ENCODE results near the gene JARID2. TPM values are rescaled to one million over a fixed set of nuclear protein-coding genes. Genes with fewer than 3 reads are reported as not detected.

The JARID2 gene
- total RNA-seq, 1 donor from 2014 or later, result 17.9 TPM

DNA sequence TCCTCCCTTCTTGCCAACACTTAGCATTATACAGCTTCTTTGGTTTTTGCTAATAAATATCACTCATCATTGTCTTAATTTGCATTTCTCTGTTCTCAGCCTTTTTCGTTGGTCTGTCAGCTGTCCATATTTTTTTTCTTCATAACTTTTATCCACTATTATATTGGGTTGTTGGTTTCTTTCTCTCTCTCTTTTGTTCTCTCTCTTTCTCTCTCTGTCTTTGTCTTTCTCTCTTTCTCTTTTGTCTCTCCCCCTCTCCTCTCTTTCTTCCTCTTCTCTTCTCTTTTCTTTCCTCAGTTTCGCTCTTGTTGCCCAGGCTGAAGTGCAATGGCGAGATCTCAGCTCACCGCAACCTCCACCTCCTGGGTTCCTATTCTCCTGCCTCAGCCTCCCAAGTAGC lies 36.5 kb downstream of the JARID2 start:
- H3K4me3 ChIP-seq, result no peak overlapping the region
- intact Hi-C loops (cut with DNase I), result no loop called here
- H3K4me1 ChIP-seq, result peaks cover 30% of the 10 kb centered on the region
- no peaks in the 10 kb centered on the region for H3K9me3 ChIP-seq
- TF ChIP-seq POLR2AphosphoS5 (IDR thresholded peaks at IDR 0.05; ENCODE audit: insufficient read depth in 1 of 2, low read depth in 1 of 2), result no peak
- TF ChIP-seq, protein P1, sequence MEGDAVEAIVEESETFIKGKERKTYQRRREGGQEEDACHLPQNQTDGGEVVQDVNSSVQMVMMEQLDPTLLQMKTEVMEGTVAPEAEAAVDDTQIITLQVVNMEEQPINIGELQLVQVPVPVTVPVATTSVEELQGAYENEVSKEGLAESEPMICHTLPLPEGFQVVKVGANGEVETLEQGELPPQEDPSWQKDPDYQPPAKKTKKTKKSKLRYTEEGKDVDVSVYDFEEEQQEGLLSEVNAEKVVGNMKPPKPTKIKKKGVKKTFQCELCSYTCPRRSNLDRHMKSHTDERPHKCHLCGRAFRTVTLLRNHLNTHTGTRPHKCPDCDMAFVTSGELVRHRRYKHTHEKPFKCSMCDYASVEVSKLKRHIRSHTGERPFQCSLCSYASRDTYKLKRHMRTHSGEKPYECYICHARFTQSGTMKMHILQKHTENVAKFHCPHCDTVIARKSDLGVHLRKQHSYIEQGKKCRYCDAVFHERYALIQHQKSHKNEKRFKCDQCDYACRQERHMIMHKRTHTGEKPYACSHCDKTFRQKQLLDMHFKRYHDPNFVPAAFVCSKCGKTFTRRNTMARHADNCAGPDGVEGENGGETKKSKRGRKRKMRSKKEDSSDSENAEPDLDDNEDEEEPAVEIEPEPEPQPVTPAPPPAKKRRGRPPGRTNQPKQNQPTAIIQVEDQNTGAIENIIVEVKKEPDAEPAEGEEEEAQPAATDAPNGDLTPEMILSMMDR (IDR thresholded peaks at IDR 0.05), result no peak
- TF ChIP-seq POLR2A (IDR thresholded peaks at IDR 0.05), result no peak
- no peaks in the 10 kb centered on the region for H3K27me3 ChIP-seq
- DNase-seq (ENCODE audit: extremely low spot score in 2 of 2), result no peak
- no peak overlapping the region for H3K27ac ChIP-seq
- no peaks in the 10 kb centered on the region for H3K36me3 ChIP-seq

DNA sequence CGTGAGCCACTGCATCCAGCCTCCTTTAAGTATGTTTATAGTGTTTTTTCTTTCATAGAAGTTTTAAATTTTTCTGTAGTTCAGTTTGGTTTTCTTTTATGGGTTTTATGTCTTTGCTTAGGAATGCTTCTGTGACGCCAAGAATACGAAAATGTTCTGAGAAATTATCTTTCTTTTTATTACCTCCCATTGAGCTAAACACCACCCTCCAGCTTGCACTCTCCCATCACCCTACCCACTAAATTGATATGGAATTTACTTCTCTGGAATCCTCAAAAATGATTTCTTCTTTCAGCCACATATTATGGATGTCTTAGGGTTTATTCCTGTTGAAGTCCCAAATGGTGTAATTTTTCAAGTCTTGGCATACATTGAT lies 38.1 kb downstream of the JARID2 start:
- no peaks in the 10 kb centered on the region for H3K36me3 ChIP-seq
- DNase-seq (ENCODE audit: extremely low spot score in 2 of 2), result no peak
- H3K9me3 ChIP-seq, result no peaks in the 10 kb centered on the region
- H3K27me3 ChIP-seq, result no peaks in the 10 kb centered on the region
- H3K27ac ChIP-seq, result no peak overlapping the region
- TF ChIP-seq, protein P1 (IDR thresholded peaks at IDR 0.05), result no peak
- TF ChIP-seq POLR2A (IDR thresholded peaks at IDR 0.05), result no peak
- TF ChIP-seq POLR2AphosphoS5 (IDR thresholded peaks at IDR 0.05; ENCODE audit: insufficient read depth in 1 of 2, low read depth in 1 of 2), result no peak
- intact Hi-C loops (cut with DNase I), result no loop called here
- no peak overlapping the region for H3K4me3 ChIP-seq
- peaks cover 28% of the 10 kb centered on the region for H3K4me1 ChIP-seq

DNA sequence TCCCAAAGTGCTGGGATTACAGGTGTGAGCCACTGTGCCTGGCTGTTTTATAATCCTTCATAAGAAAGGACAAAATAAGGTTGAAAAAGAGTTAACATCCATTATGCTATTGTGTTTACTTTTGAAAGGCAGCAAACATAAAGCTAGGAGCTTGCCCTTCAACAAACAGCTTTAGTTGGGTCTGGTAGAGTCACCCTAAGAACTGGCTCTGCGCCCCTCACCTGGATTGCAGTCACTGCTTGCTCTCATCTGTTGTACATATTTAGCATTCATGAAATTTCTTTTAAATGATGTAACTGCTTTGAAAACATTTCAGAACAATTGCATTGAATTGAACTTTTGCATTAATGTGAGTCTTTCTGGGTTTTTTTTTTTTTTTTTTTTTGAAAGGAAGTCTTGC lies 38.9 kb downstream of the JARID2 start:
- Histone ChIP-seq H3K27ac (no peak overlapping the region), H3K4me3 (no peak overlapping the region), H3K27me3 (no peaks in the 10 kb centered on the region), H3K36me3 (no peaks in the 10 kb centered on the region), H3K4me1 (peaks cover 28% of the 10 kb centered on the region), H3K9me3 (no peaks in the 10 kb centered on the region)
- no peak for DNase-seq (ENCODE audit: extremely low spot score in 2 of 2)
- intact Hi-C loops (cut with DNase I), result no loop called here
- no peak for TF ChIP-seq POLR2A (IDR thresholded peaks at IDR 0.05)
- TF ChIP-seq POLR2AphosphoS5 (IDR thresholded peaks at IDR 0.05; ENCODE audit: insufficient read depth in 1 of 2, low read depth in 1 of 2), result no peak
- TF ChIP-seq, protein P1 (IDR thresholded peaks at IDR 0.05), result no peak

DNA sequence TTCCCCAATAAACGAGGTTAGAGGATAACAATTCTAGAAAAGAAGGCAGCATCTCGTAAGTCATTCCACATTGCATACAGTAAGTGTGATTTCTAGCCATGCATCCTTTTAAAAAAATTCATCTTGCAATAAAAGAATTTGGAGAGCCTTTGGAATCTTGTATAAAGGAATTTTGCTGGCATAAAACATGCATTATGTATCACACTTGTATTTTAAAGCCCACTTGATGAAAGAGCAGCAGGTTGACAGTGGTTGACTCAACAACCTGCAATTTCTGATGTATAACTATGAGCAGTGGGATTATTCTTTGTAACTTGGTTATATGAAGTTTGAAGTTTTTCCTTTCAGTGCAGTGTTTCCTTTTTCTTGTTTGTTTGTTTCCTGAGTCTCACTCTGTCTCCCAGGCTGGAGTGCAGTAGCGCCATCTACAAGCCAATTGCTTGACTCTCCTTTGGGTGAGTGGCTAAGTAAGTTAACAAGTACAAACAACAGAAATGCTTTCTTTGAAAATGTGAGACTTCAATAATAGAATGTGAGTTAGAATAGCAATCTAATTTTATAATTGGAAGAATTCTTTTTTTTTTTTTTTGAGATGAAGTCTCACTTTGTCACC lies 39.9 kb downstream of the JARID2 start:
- no peaks in the 10 kb centered on the region for H3K9me3 ChIP-seq
- H3K4me3 ChIP-seq, result no peak overlapping the region
- H3K27ac ChIP-seq, result no peak overlapping the region
- TF ChIP-seq POLR2AphosphoS5 (IDR thresholded peaks at IDR 0.05; ENCODE audit: insufficient read depth in 1 of 2, low read depth in 1 of 2), result no peak
- TF ChIP-seq POLR2A (IDR thresholded peaks at IDR 0.05), result no peak
- no peaks in the 10 kb centered on the region for H3K36me3 ChIP-seq
- no peaks in the 10 kb centered on the region for H3K27me3 ChIP-seq
- DNase-seq (ENCODE audit: extremely low spot score in 2 of 2), result no peak
- peaks cover 26% of the 10 kb centered on the region for H3K4me1 ChIP-seq
- intact Hi-C loops (cut with DNase I), result no loop called here

DNA sequence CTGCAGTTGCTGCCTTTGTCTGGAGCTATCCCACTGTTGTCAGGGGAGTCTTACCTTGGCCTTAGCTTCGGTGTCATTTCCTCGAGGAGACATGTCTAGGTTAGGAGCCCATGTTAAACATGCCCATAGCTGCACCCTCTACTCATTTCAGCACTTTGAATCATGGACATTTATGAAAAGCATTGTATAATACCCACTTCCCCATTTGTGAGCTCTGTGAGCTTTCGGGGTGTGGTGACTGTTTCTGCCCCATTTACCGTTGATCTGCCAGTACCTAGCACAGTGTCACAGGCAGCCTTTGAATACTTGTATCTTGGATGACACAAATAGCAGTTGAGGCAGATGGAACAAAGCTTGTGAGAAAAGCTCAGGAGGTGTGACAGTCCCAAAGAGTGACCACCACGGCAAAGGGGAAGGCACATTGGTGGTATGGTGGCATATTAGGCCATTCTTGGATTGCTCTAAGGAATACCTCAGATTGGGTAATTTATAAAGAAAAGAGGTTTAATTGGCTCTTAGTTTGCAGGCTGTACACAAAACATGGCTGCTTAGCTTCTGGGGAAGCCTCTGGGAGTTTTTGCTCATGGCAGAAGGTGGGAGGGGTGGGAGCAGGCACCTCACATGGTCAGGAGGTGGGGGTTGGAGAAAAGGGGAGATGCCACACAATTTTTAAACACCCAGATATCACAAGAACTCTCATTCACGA lies 42.0 kb downstream of the JARID2 start:
- Histone ChIP-seq H3K36me3 (no peaks in the 10 kb centered on the region), H3K9me3 (no peaks in the 10 kb centered on the region), H3K27ac (no peak overlapping the region), H3K27me3 (no peaks in the 10 kb centered on the region), H3K4me1 (peaks cover 22% of the 10 kb centered on the region), H3K4me3 (no peak overlapping the region)
- no peak for DNase-seq (ENCODE audit: extremely low spot score in 2 of 2)
- TF ChIP-seq, protein P1 (IDR thresholded peaks at IDR 0.05), result no peak
- TF ChIP-seq POLR2AphosphoS5 (IDR thresholded peaks at IDR 0.05; ENCODE audit: insufficient read depth in 1 of 2, low read depth in 1 of 2) (no peak), POLR2A (IDR thresholded peaks at IDR 0.05) (no peak)
- intact Hi-C loops (cut with DNase I), result no loop called here
